Suprapubic skin (tissue), 4 donors: Measurements from ENCODE around the gene LACRT.

Experiments
- EP300 ChIP-seq: sonication (generic); formaldehyde crosslinking; IDR thresholded peaks from one replicate; pipeline ENCODE4 v1.6.1; 2017; ENCODE audit warnings: antibody characterized with exemption
- POLR2A ChIP-seq, 2 donors: fragments of 450-650 bp; IDR thresholded peaks; one replicate each; pipeline ENCODE4 v1.6.1; 2017; ENCODE audit warnings: antibody characterized with exemption in 2 of 2, mild to moderate bottlenecking in 2 of 2, moderate library complexity in 2 of 2
- POLR2AphosphoS5 ChIP-seq, 3 donors: sonication (generic); formaldehyde crosslinking; IDR thresholded peaks; one replicate each; pipeline ENCODE4 v1.6.1; 2017; ENCODE audit warnings: antibody characterized with exemption in 3 of 3

DNA sequence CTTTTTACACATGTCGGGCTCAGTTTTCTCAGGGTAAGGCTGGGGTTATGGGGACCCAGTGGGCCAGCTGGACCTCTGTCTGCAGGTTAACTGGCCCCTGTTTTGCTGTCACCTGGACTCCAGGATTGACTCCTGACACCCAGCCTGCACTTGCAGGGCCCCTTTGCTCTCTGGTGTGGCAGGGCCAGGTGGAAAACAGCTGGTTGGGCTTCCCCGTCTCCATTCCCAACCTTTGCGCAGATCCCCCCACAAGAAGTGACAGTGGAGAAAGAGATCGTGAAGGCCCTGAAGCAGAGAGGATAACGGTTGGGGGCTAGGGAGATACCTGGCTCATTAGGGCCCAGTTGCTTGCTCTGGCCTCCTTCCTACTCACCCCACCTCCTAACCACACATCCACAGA lies 44.7 kb downstream of the LACRT start:
- TF ChIP-seq POLR2A (IDR thresholded peaks at IDR 0.05) (no peak), POLR2AphosphoS5 (IDR thresholded peaks at IDR 0.05) (no peak), EP300 (no peak)
